OCI-LY1 (cell line): ENCODE measurements around the gene SAP30BP.

ENCODE experiments used
- H2AFZ ChIP-seq: fragments of 200-600 bp; sonication (generic), shearing (Covaris generic); 2 replicates; pipeline ENCODE4 v1.6.0; 2014; ENCODE audit warnings: antibody characterized with exemption, mild to moderate bottlenecking, low read length
- H3F3A ChIP-seq: fragments of 200-600 bp; sonication (generic), shearing (Covaris generic); 2 replicates; pipeline ENCODE4 v1.6.0; 2014; ENCODE audit warnings: mild to moderate bottlenecking, antibody characterized with exemption, low read length, moderate library complexity; ENCODE audit not compliant: insufficient read depth
- H3K27ac ChIP-seq: fragments of 200-600 bp; sonication (generic); 2 replicates; pipeline ENCODE4 v1.5.1; 2014; ENCODE audit warnings: low read length, mixed run types, mild to moderate bottlenecking, low read depth; ENCODE audit not compliant: poor library complexity, severe bottlenecking
- H3K27me3 ChIP-seq: fragments of 200-600 bp; sonication (generic); 2 replicates; pipeline ENCODE4 v1.6.0; 2014; ENCODE audit warnings: antibody characterized with exemption, mild to moderate bottlenecking, low read length, moderate library complexity; ENCODE audit not compliant: insufficient read depth
- H3K36me3 ChIP-seq: fragments of 200-600 bp; sonication (generic); 2 replicates; pipeline ENCODE4 v1.6.1; 2014; ENCODE audit warnings: mild to moderate bottlenecking, antibody characterized with exemption, low read length, moderate library complexity, mixed read lengths; ENCODE audit not compliant: insufficient read depth
- H3K4me1 ChIP-seq: fragments of 200-600 bp; sonication (generic); 2 replicates; pipeline ENCODE4 v1.5.1; 2014; ENCODE audit warnings: mild to moderate bottlenecking, low read length, moderate library complexity; ENCODE audit not compliant: insufficient read depth, severe bottlenecking
- H3K4me2 ChIP-seq: fragments of 200-600 bp; sonication (generic), shearing (Covaris generic); 2 replicates; pipeline ENCODE4 v1.6.1; 2014; ENCODE audit warnings: low read length
- H3K4me3 ChIP-seq: fragments of 200-600 bp; sonication (generic); 2 replicates; pipeline ENCODE4 v1.5.1; 2014; ENCODE audit warnings: low read length, low read depth, mild to moderate bottlenecking, mixed read lengths; ENCODE audit not compliant: poor library complexity, severe bottlenecking
- H3K79me2 ChIP-seq: fragments of 200-600 bp; shearing (Covaris generic); 2 replicates; pipeline ENCODE4 v1.6.1; 2016; ENCODE audit warnings: mixed run types, low read length, mixed read lengths; ENCODE audit not compliant: insufficient read depth
- H3K9ac ChIP-seq: fragments of 200-600 bp; sonication (generic), shearing (Covaris generic); 2 replicates; pipeline ENCODE4 v1.6.1; 2014; ENCODE audit warnings: mild to moderate bottlenecking, low read length, mixed read lengths
- H3K9me2 ChIP-seq: fragments of 200-600 bp; sonication (generic), shearing (Covaris generic); 2 replicates; pipeline ENCODE4 v1.6.1; 2014; ENCODE audit warnings: low read depth, mild to moderate bottlenecking, low read length, mixed read lengths
- H3K9me3 ChIP-seq: fragments of 200-600 bp; shearing (Covaris generic); 2 replicates; pipeline ENCODE4 v1.6.1; 2014; ENCODE audit warnings: low read length, mixed read lengths
- H4K20me1 ChIP-seq: fragments of 200-600 bp; sonication (generic), shearing (Covaris generic); 2 replicates; pipeline ENCODE4 v1.6.0; 2016; ENCODE audit warnings: mild to moderate bottlenecking, low read length; ENCODE audit not compliant: insufficient read depth
- EZH2 ChIP-seq: fragments of 200-600 bp; sonication (generic), shearing (Covaris generic); IDR thresholded peaks from 2 replicates; pipeline ENCODE4 v1.8.0; 2017; ENCODE audit warnings: borderline replicate concordance, mixed run types, mild to moderate bottlenecking, antibody characterized with exemption, low read length, moderate library complexity, mixed read lengths
- TF ChIP-seq, protein P1 (sequence below): fragments of 200-600 bp; sonication (generic), shearing (Covaris generic); IDR thresholded peaks from 2 replicates; pipeline ENCODE4 v1.5.1; 2017; ENCODE audit warnings: mild to moderate bottlenecking, antibody characterized with exemption, low read length, moderate library complexity, mixed read lengths

Gene SAP30BP

DNA sequence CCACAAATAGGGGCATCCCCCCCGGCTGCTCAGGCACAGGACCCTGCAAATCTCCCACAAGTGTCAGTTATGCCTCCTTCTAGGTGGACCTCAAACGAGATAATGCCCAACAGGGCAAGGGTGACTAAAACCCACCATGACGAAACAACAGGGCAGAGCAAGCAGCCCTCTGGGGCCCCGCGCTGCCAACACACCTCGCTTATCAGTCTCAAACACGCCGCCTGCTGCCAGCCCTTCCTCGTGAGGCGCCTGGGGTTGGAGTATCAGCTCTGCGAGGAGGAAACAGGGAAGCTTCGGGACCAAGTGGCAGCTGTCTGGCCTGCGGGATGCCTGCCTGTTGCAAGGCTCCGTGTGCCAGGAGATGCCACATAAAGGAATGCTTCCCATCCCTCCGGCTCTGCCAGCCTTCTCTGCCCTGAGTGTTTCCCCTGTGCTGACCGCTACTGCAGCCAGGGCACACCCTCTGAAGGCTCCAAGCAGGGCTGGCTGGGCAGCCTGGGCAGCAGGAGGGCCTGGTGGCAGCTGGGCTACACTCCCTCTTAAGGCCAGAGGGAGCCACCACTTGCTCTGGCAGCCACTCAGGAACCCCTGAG lies 31.4 kb upstream of the SAP30BP start:
- no peak overlapping the region for H3K27ac ChIP-seq

DNA sequence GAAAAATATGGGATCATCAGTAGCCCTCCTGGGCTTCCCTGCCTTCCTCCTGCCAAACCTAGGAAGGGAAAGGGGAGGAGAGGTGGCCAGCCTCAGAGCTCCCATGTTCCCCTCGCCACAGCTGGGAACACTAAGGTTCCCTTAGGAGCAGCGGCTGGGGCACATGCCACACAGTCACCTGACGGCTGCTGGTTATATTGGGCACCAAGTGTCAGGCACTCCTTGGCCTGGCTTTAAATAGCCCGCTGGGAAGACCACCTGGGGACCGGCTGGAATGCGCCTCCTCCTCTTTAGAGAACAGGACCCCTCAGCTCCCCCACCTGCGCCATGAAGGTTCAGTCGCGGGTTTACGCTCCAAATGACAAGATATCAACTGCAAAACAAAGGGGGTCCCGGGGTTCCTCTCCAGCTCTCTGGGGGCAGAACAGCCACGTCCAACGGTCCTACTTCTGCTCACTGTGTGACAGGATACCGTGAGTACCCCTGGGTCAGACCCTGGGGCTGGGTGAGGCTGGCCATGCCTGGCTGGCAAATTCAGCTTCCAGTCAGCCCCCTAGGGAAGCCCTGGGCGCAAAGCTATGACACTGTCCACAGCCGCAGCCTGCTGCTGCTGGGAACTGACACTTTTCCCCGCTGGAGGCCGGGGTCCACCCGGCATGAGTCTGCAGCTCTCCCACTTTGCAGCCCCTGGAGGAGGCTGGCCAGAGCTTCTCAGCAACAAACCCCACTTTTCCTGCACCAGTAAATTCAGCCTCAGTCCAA lies 30.6 kb upstream of the SAP30BP start:
- no peaks in the 10 kb centered on the region for H3K79me2 ChIP-seq
- no peaks in the 10 kb centered on the region for H3K27me3 ChIP-seq
- no peak overlapping the region for H3K9ac ChIP-seq
- H3K27ac ChIP-seq = no peak overlapping the region
- H2AFZ ChIP-seq = no peak overlapping the region
- H3K9me3 ChIP-seq = no peaks in the 10 kb centered on the region
- H3F3A ChIP-seq = no peaks in the 10 kb centered on the region
- no peak overlapping the region for H3K4me2 ChIP-seq
- peaks cover 4% of the 10 kb centered on the region; the same call in 1 of the 2 replicates for H3K36me3 ChIP-seq
- TF ChIP-seq, protein P1, sequence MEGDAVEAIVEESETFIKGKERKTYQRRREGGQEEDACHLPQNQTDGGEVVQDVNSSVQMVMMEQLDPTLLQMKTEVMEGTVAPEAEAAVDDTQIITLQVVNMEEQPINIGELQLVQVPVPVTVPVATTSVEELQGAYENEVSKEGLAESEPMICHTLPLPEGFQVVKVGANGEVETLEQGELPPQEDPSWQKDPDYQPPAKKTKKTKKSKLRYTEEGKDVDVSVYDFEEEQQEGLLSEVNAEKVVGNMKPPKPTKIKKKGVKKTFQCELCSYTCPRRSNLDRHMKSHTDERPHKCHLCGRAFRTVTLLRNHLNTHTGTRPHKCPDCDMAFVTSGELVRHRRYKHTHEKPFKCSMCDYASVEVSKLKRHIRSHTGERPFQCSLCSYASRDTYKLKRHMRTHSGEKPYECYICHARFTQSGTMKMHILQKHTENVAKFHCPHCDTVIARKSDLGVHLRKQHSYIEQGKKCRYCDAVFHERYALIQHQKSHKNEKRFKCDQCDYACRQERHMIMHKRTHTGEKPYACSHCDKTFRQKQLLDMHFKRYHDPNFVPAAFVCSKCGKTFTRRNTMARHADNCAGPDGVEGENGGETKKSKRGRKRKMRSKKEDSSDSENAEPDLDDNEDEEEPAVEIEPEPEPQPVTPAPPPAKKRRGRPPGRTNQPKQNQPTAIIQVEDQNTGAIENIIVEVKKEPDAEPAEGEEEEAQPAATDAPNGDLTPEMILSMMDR = no peak
- no peak for TF ChIP-seq EZH2
- no peaks in the 10 kb centered on the region for H3K4me1 ChIP-seq
- no peaks in the 10 kb centered on the region for H4K20me1 ChIP-seq
- H3K9me2 ChIP-seq = no peaks in the 10 kb centered on the region
- H3K4me3 ChIP-seq = no peak overlapping the region

More for the DNA sequence above, 31.4 kb upstream of the SAP30BP start:
- TF ChIP-seq EZH2 = no peak
- TF ChIP-seq, protein P1 = no peak
- H2AFZ ChIP-seq = no peak overlapping the region
- H3K36me3 ChIP-seq = peaks cover 11% of the 10 kb centered on the region; the same call in 1 of the 2 replicates
- no peaks in the 10 kb centered on the region for H3K9me3 ChIP-seq
- no peaks in the 10 kb centered on the region for H3K9me2 ChIP-seq
- H4K20me1 ChIP-seq = no peaks in the 10 kb centered on the region
- H3K4me2 ChIP-seq = no peak overlapping the region
- H3K9ac ChIP-seq = no peak overlapping the region
- H3F3A ChIP-seq = no peaks in the 10 kb centered on the region
- no peaks in the 10 kb centered on the region for H3K27me3 ChIP-seq
- no peaks in the 10 kb centered on the region for H3K79me2 ChIP-seq
- no peaks in the 10 kb centered on the region for H3K4me1 ChIP-seq
- no peak overlapping the region for H3K4me3 ChIP-seq

DNA sequence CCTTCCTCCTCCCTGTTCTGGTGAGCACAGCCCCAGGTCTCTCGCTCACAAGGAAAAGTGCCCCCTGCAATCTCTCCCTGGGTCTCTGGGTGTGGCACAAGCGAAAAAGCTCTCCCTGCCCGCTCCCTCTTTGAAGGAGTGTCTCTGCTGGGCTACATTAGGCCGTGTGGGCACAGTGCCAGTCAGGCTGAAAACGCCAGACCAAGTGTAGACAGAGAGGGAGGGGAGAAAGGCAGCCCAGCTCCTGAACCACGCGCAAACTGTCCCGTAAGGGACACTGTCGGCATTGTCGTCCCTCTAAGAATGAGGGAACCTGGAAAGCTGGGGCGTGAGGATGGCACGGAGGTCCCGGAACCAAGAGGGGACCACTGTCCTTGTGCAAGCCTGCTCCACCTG lies 30.0 kb upstream of the SAP30BP start:
- H4K20me1 ChIP-seq = no peaks in the 10 kb centered on the region
- no peak overlapping the region for H3K9ac ChIP-seq
- no peaks in the 10 kb centered on the region for H3K79me2 ChIP-seq
- no peak overlapping the region for H2AFZ ChIP-seq
- H3K4me3 ChIP-seq = no peak overlapping the region
- peaks cover under 1% of the 10 kb centered on the region; the same call in 1 of the 2 replicates for H3K36me3 ChIP-seq
- H3K9me3 ChIP-seq = no peaks in the 10 kb centered on the region
- no peaks in the 10 kb centered on the region for H3K9me2 ChIP-seq
- TF ChIP-seq, protein P1 = no peak
- TF ChIP-seq EZH2 = no peak
- H3F3A ChIP-seq = no peaks in the 10 kb centered on the region
- no peaks in the 10 kb centered on the region for H3K4me1 ChIP-seq
- H3K27ac ChIP-seq = no peak overlapping the region
- H3K4me2 ChIP-seq = no peak overlapping the region
- H3K27me3 ChIP-seq = no peaks in the 10 kb centered on the region
